Astrocyte (in vitro differentiated cells and primary cell): ENCODE data around the gene CHST9.

Experiments
- EZH2 ChIP-seq: IDR thresholded peaks from 2 replicates; pipeline ENCODE4 v1.6.1; 2012; ENCODE audit warnings: mild to moderate bottlenecking, low read length, inconsistent platforms; ENCODE audit not compliant: insufficient read depth
- TF ChIP-seq, protein P1 (sequence below): IDR thresholded peaks from 2 replicates; pipeline ENCODE4 v1.5.1; 2011; ENCODE audit warnings: low read depth, mild to moderate bottlenecking, inconsistent platforms, low read length, moderate library complexity; ENCODE audit not compliant: insufficient read depth

DNA sequence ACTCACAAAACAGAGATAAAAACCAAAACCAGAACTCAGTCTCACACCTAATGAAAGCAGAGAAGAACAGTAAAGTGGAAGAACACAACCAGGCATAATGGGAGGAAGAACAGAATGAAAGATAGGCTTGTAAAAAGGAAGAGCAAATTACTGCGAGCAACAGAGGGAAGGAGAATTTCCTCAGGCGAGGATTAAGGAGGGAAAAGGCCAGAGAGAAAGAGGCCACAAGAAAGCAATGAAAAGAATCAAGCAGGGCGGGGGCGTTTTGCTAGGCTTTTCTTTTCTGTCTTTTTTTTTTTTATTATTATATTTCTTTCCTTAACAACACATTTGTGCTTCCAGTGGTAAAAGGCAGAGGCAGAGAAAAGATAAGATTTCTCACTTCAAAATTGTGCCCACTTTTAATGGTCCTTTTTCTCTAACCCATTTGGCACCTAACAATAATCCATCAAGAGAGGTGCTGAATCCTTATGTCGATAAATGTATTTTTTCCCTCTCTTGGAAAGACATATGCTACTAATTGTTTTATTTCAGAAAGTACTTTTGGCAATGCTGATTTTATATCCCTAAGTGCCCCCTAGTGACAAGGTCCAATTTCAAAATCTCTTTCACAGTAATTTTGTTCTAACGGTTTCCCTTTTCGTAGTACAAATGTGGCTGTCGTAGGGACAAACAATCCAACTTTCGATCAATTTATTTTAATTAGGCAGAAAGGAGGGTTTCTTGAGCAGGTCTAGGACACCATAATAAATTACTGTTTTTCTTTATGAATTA is 180.9 kb downstream of the CHST9 start:
- TF ChIP-seq, protein P1, sequence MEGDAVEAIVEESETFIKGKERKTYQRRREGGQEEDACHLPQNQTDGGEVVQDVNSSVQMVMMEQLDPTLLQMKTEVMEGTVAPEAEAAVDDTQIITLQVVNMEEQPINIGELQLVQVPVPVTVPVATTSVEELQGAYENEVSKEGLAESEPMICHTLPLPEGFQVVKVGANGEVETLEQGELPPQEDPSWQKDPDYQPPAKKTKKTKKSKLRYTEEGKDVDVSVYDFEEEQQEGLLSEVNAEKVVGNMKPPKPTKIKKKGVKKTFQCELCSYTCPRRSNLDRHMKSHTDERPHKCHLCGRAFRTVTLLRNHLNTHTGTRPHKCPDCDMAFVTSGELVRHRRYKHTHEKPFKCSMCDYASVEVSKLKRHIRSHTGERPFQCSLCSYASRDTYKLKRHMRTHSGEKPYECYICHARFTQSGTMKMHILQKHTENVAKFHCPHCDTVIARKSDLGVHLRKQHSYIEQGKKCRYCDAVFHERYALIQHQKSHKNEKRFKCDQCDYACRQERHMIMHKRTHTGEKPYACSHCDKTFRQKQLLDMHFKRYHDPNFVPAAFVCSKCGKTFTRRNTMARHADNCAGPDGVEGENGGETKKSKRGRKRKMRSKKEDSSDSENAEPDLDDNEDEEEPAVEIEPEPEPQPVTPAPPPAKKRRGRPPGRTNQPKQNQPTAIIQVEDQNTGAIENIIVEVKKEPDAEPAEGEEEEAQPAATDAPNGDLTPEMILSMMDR: peak; percentile 35
- TF ChIP-seq EZH2: no peak
